SH-SY5Y (cell line): ENCODE data around the gene FAM170B.

Experiments used
- GATA2 ChIP-seq: IDR thresholded peaks from 2 replicates; pipeline ENCODE4 v1.6.1; 2011; ENCODE audit warnings: mild to moderate bottlenecking, low read depth, low read length
- GATA3 ChIP-seq: IDR thresholded peaks from 2 replicates; pipeline ENCODE4 v1.6.1; 2011; ENCODE audit warnings: low read depth, mild to moderate bottlenecking, low read length, moderate library complexity

- TF ChIP-seq GATA2 (no peak), GATA3 (no peak)
Measured at GRCh38 chr10:49179699-49180443, 46.0 kb upstream of the FAM170B start.
